SHP77 treated with DMSO at 0.1 percent for 48 hours (cell line): ENCODE results near the gene HSPA4L.

Source experiments
- DNase-seq: peaks from one replicate; lab custom pipeline; 2025; lab: John Stamatoyannopoulos, UW

Gene HSPA4L

GRCh38 chr4:127783955-127784770 is 2.0 kb downstream of the HSPA4L start:
- no peak for DNase-seq

GRCh38 chr4:127788517-127788916 is 6.4 kb downstream of the HSPA4L start:
- no peak for DNase-seq

- no peak for DNase-seq
Observed at GRCh38 chr4:127791391-127791790, 9.3 kb downstream of the HSPA4L start.

GRCh38 chr4:127793528-127793927 is 11.4 kb downstream of the HSPA4L start:
- no peak for DNase-seq

GRCh38 chr4:127799711-127800110 is 17.6 kb downstream of the HSPA4L start:
- DNase-seq: no peak

GRCh38 chr4:127809173-127809800 is 27.2 kb downstream of the HSPA4L start:
- no peak for DNase-seq

- DNase-seq: no peak
Observed at GRCh38 chr4:127810551-127810950, 28.4 kb downstream of the HSPA4L start.

- no peak for DNase-seq
Observed at GRCh38 chr4:127822430-127822829, 40.3 kb downstream of the HSPA4L start.

- DNase-seq: no peak
Observed at GRCh38 chr4:127828121-127828520, 46.0 kb downstream of the HSPA4L start.

- no peak for DNase-seq
Observed at GRCh38 chr4:127829014-127829413, 46.9 kb downstream of the HSPA4L start.

GRCh38 chr4:127832585-127832984 is 50.5 kb downstream of the HSPA4L start:
- DNase-seq: no peak

GRCh38 chr4:127843704-127844600 is 61.8 kb downstream of the HSPA4L start:
- no peak for DNase-seq

GRCh38 chr4:127844601-127845116 is 62.5 kb downstream of the HSPA4L start:
- DNase-seq: no peak

- no peak for DNase-seq
Observed at GRCh38 chr4:127846061-127846460, 63.9 kb downstream of the HSPA4L start.

- no peak for DNase-seq
Observed at GRCh38 chr4:127846765-127847164, 64.6 kb downstream of the HSPA4L start.

GRCh38 chr4:127849505-127850234 is 67.5 kb downstream of the HSPA4L start:
- DNase-seq: no peak

GRCh38 chr4:127852661-127853060 is 70.5 kb downstream of the HSPA4L start:
- DNase-seq: no peak

GRCh38 chr4:127856196-127856812 is 74.2 kb downstream of the HSPA4L start:
- DNase-seq: no peak

GRCh38 chr4:127856813-127857447 is 74.8 kb downstream of the HSPA4L start:
- DNase-seq: no peak

GRCh38 chr4:127857641-127858040 is 75.5 kb downstream of the HSPA4L start:
- DNase-seq: no peak

GRCh38 chr4:127868196-127868595 is 86.1 kb downstream of the HSPA4L start:
- DNase-seq: no peak
